Lung (tissue), 12 donors: Measurements from ENCODE around the gene TNFRSF13B. TPM values are rescaled to one million over a fixed set of nuclear protein-coding genes. Genes with fewer than 3 reads are reported as not detected.
"Not testable (repeated sequence)": the region's sequence is repeated elsewhere in the genome, so short reads cannot be mapped to it uniquely, and the experiment has no call there.

Source experiments
- ATAC-seq: fragments of 200-7000 bp; cut with Tn5 transposase; one replicate; pipeline ENCODE4 v1.9.1; 2020; ENCODE audit warnings: moderate number of reproducible peaks; ENCODE audit not compliant: insufficient read depth, low FRiP score
- DNase-seq, 3 donors: peaks; one replicate each; pipeline ENCODE4 v3.0.0-alpha.2; 2013 to 2017
- H3K27ac ChIP-seq, 2 donors: one replicate each; pipeline ENCODE4 v1.5.1; 2013; ENCODE audit warnings: mild to moderate bottlenecking in 2 of 2, moderate library complexity in 2 of 2, control low read depth in 1 of 2, inconsistent platforms in 1 of 2, low read depth in 1 of 2, low read length in 1 of 2
- H3K27me3 ChIP-seq, 3 donors: one replicate each; pipeline ENCODE4 v1.5.1; 2013; ENCODE audit warnings: low read length in 2 of 3; ENCODE audit not compliant: control insufficient read depth in 3 of 3, insufficient read depth in 3 of 3
- H3K36me3 ChIP-seq, 4 donors: one replicate each; pipeline ENCODE4 v1.5.1; 2013; ENCODE audit warnings: low read length in 4 of 4, mild to moderate bottlenecking in 1 of 4, moderate library complexity in 1 of 4; ENCODE audit not compliant: control insufficient read depth in 4 of 4, insufficient read depth in 4 of 4
- H3K4me1 ChIP-seq, 5 donors: one replicate each; pipeline ENCODE4 v1.5.1; 2013; ENCODE audit warnings: low read length in 5 of 5, mild to moderate bottlenecking in 2 of 5, moderate library complexity in 1 of 5; ENCODE audit not compliant: control insufficient read depth in 5 of 5, insufficient read depth in 5 of 5
- H3K4me3 ChIP-seq: one replicate; pipeline ENCODE4 v1.5.1; 2013; ENCODE audit warnings: mild to moderate bottlenecking, control low read depth, moderate library complexity
- H3K9ac ChIP-seq, 2 donors: one replicate each; pipeline ENCODE4 v1.5.1; 2013; ENCODE audit warnings: low read length in 2 of 2, control low read depth in 1 of 2; ENCODE audit not compliant: insufficient read depth in 1 of 2
- H3K9me3 ChIP-seq, 4 donors: one replicate each; pipeline ENCODE4 v1.5.1; 2013; ENCODE audit warnings: low read length in 3 of 4, mild to moderate bottlenecking in 1 of 4, moderate library complexity in 1 of 4; ENCODE audit not compliant: control insufficient read depth in 4 of 4, insufficient read depth in 3 of 4
- CTCF ChIP-seq: IDR thresholded peaks from 2 replicates; pipeline ENCODE4 v1.5.1; 2012; ENCODE audit warnings: mild to moderate bottlenecking; ENCODE audit errors: control extremely low read depth, extremely low read depth
- WGBS, 2 donors: extraction: QIAGEN DNeasy Blood & Tissue Kit; methylation state at CpG; one replicate each; pipeline ENCODE4 v1.1.7; 2013; 5-methylcytosine and 5-hydroxymethylcytosine counted together
- polyA plus RNA-seq, 2 donors: library from polyadenylated mRNA; stranded (reverse); fragments of 200-250 nt; gene quantifications; one replicate each; pipeline ENCODE4 v1.2.1, GENCODE V29; 2013
- total RNA-seq, 2 donors: library from RNA; depleted of rRNA in 1 of 2; stranded (reverse); fragments of >200 nt in 1 of 2; gene quantifications; one replicate each; pipeline ENCODE4 v1.2.1, GENCODE V29; 2014 to 2021
- donor health status: control.
- donor health status: control.
- donor health status: Bipolar disorder and iron deficiency.
- donor health status: healthy.
- donor health status: DM: yes; HTN: yes; CAD: no.

Gene TNFRSF13B
- total and polyA plus RNA-seq, 4 donors, result 0.08 to 1.4 (median 0.48) TPM

- WGBS, 2 donors, result 85% methylated on average over 18 to 19 of the region's 19 CpGs
- H3K4me1 ChIP-seq, result peaks cover 0 to 12% (median 3%) of the 10 kb centered on the region in 5 donors
- no peak overlapping the region for H3K9ac ChIP-seq
- H3K4me3 ChIP-seq, result no peak overlapping the region
- H3K9me3 ChIP-seq, result no peaks in the 10 kb centered on the region
- no peak overlapping the region for H3K27ac ChIP-seq
- no peak for ATAC-seq
- H3K36me3 ChIP-seq, result no peaks in the 10 kb centered on the region
- H3K27me3 ChIP-seq, result no peaks in the 10 kb centered on the region
- no peak for TF ChIP-seq CTCF
- DNase-seq, result no peak
Observed at GRCh38 chr17:17004251-17004996, 32.5 kb upstream of the TNFRSF13B start.

GRCh38 chr17:17002731-17003715, 31.1 kb upstream of the TNFRSF13B start:
- DNase-seq, ATAC-seq: not testable (repeated sequence)

GRCh38 chr17:17001874-17002520, 30.1 kb upstream of the TNFRSF13B start:
- 22 to 33% methylated on average over 22 of the region's 22 CpGs for WGBS, 2 donors

More at GRCh38 chr17:17002731-17003715, 31.1 kb upstream of the TNFRSF13B start:
- H3K36me3 ChIP-seq, H3K9ac ChIP-seq, H3K27ac ChIP-seq, H3K27me3 ChIP-seq, H3K4me3 ChIP-seq, H3K9me3 ChIP-seq: not testable (repeated sequence)
- 90 to 93% methylated on average over 20 of the region's 20 CpGs for WGBS, 2 donors
- H3K4me1 ChIP-seq, result peaks cover 0 to 12% (median 3%) of the 10 kb centered on the region in 5 donors

More at GRCh38 chr17:17001874-17002520, 30.1 kb upstream of the TNFRSF13B start:
- TF ChIP-seq CTCF, result peak; percentile 92
- no peak overlapping the region for H3K27ac ChIP-seq
- H3K9ac ChIP-seq, result no peak overlapping the region
- ATAC-seq (peak; percentile 91), DNase-seq (peak; percentile 72 to 82 (median 79))
- peaks cover 0 to 12% (median 3%) of the 10 kb centered on the region in 5 donors for H3K4me1 ChIP-seq
- H3K27me3 ChIP-seq, result no peaks in the 10 kb centered on the region
- no peaks in the 10 kb centered on the region for H3K9me3 ChIP-seq
- H3K36me3 ChIP-seq, result no peaks in the 10 kb centered on the region
- H3K4me3 ChIP-seq, result no peak overlapping the region
